ENCODE data around the gene SLC6A14. TPM values are rescaled to one million over a fixed set of nuclear protein-coding genes. Genes with fewer than 3 reads are reported as not detected.

Gene SLC6A14
- total RNA-seq, 1 donor from 2014 or later: not detected

DNA sequence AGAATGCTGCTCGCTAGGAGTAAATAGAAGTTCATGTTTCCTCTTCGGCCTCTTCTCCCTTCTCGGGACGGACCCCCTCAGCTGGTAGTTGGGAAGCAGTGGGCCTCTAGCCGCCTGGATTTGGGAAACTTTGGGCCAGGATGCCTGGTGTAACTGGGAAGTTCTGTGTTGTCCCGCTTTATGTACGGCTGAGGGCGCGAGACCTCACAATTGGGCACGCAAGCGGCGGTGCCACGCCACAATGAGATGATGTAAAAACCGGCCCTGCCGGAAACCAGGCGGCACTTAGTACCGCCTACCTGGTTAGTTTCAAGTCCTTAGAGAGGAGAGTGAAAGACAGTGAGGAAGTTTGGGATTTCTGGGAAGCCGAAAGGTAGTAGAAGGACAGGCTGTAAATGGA is 26.4 kb downstream of the SLC6A14 start, which contains the start of gene CT83:
CT83 (minus strand) TSS at position 155 of the 400 bp plus-strand sequence; CDS start at position 35, 120 bp downstream.
- no peaks in the 10 kb centered on the region for H3K36me3 Mint-ChIP-seq (ENCODE audit: low read depth, unreplicated experiment)
- no peaks in the 10 kb centered on the region for H3K4me1 Mint-ChIP-seq (ENCODE audit: unreplicated experiment)
- no peak within 1 kb of the TSS for H3K27ac Mint-ChIP-seq (ENCODE audit: unreplicated experiment)
- DNase-seq (ENCODE audit: low spot score): no peak
- no peaks in the 10 kb centered on the region for H3K9me3 Mint-ChIP-seq (ENCODE audit: unreplicated experiment)
- H3K4me3 Mint-ChIP-seq (ENCODE audit: unreplicated experiment): no peak within 1 kb of the TSS
- TF ChIP-seq, protein P1, sequence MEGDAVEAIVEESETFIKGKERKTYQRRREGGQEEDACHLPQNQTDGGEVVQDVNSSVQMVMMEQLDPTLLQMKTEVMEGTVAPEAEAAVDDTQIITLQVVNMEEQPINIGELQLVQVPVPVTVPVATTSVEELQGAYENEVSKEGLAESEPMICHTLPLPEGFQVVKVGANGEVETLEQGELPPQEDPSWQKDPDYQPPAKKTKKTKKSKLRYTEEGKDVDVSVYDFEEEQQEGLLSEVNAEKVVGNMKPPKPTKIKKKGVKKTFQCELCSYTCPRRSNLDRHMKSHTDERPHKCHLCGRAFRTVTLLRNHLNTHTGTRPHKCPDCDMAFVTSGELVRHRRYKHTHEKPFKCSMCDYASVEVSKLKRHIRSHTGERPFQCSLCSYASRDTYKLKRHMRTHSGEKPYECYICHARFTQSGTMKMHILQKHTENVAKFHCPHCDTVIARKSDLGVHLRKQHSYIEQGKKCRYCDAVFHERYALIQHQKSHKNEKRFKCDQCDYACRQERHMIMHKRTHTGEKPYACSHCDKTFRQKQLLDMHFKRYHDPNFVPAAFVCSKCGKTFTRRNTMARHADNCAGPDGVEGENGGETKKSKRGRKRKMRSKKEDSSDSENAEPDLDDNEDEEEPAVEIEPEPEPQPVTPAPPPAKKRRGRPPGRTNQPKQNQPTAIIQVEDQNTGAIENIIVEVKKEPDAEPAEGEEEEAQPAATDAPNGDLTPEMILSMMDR (IDR thresholded peaks at IDR 0.05; ENCODE audit: unreplicated experiment): no peak
- H3K27me3 Mint-ChIP-seq (ENCODE audit: unreplicated experiment): no peaks in the 10 kb centered on the region

DNA sequence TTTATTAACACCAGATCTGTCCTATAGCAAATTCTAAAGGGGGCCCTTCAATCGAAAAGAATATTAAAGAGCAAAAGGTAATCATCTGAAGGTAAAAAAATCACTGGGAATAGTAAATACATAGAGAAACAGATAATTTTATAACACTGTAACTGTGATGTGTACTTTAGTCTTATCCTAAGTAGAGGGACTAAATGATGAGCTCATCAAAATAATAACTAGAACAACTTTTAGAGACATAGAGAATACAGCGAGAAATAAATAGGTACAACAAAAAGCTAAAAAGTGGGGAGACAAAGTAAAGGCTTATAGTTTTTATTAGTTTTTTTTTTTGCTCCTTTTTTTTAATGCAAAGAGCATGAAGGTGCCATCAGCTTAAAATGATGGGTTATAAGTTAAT is 43.7 kb downstream of the SLC6A14 start:
- Mint-ChIP-seq H3K36me3 (ENCODE audit: low read depth, unreplicated experiment) (no peaks in the 10 kb centered on the region), H3K27ac (ENCODE audit: unreplicated experiment) (no peak overlapping the region), H3K4me3 (ENCODE audit: unreplicated experiment) (no peak overlapping the region), H3K9me3 (ENCODE audit: unreplicated experiment) (no peaks in the 10 kb centered on the region), H3K27me3 (ENCODE audit: unreplicated experiment) (no peaks in the 10 kb centered on the region), H3K4me1 (ENCODE audit: unreplicated experiment) (no peaks in the 10 kb centered on the region)
- TF ChIP-seq, protein P1 (IDR thresholded peaks at IDR 0.05; ENCODE audit: unreplicated experiment): no peak
- DNase-seq (ENCODE audit: low spot score): no peak

DNA sequence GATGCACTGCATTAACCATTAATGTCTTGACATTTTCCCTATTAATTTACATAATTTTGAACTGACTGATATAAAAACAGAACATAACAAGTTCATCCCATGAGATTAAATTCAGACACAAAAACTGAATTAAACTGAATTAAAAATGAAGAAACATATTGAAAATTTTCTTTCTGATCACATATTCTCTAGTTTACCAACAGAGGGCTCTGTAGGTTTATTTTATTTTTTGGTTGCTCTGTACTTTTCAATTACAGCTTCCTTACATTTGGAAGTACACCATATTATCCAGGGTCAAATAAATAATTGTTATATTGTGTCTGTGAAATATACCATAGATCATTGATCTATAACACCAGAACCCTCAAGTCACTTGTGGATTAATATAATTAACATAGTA is 53.7 kb downstream of the SLC6A14 start:
- DNase-seq (ENCODE audit: low spot score): no peak
- no peak overlapping the region for H3K4me3 Mint-ChIP-seq (ENCODE audit: unreplicated experiment)
- TF ChIP-seq, protein P1 (IDR thresholded peaks at IDR 0.05; ENCODE audit: unreplicated experiment): no peak
- no peaks in the 10 kb centered on the region for H3K27me3 Mint-ChIP-seq (ENCODE audit: unreplicated experiment)
- no peaks in the 10 kb centered on the region for H3K4me1 Mint-ChIP-seq (ENCODE audit: unreplicated experiment)
- H3K36me3 Mint-ChIP-seq (ENCODE audit: low read depth, unreplicated experiment): no peaks in the 10 kb centered on the region
- no peaks in the 10 kb centered on the region for H3K9me3 Mint-ChIP-seq (ENCODE audit: unreplicated experiment)
- no peak overlapping the region for H3K27ac Mint-ChIP-seq (ENCODE audit: unreplicated experiment)

DNA sequence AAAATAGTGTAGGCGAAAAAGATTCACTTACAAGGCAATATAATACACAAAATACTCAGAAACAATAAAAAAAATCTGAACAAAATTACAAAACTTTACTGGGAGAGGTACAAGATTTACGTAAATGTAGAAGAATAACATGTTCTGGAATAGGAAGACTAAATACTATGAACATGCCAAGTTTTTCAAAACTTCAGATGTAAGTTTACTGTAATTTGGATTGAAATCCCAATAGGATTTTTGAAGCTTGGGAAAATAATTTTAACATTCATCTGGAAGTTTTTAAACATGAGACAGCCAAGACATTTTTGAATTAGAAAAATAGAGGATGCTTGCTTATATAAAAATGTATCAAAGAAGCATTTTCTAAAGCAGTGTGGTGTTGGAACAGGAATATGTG is 56.9 kb downstream of the SLC6A14 start:
- no peak overlapping the region for H3K27ac Mint-ChIP-seq (ENCODE audit: unreplicated experiment)
- TF ChIP-seq, protein P1 (IDR thresholded peaks at IDR 0.05; ENCODE audit: unreplicated experiment): no peak
- H3K4me3 Mint-ChIP-seq (ENCODE audit: unreplicated experiment): no peak overlapping the region
- no peaks in the 10 kb centered on the region for H3K36me3 Mint-ChIP-seq (ENCODE audit: low read depth, unreplicated experiment)
- H3K27me3 Mint-ChIP-seq (ENCODE audit: unreplicated experiment): no peaks in the 10 kb centered on the region
- no peak for DNase-seq (ENCODE audit: low spot score)
- no peaks in the 10 kb centered on the region for H3K4me1 Mint-ChIP-seq (ENCODE audit: unreplicated experiment)
- H3K9me3 Mint-ChIP-seq (ENCODE audit: unreplicated experiment): no peaks in the 10 kb centered on the region

DNA sequence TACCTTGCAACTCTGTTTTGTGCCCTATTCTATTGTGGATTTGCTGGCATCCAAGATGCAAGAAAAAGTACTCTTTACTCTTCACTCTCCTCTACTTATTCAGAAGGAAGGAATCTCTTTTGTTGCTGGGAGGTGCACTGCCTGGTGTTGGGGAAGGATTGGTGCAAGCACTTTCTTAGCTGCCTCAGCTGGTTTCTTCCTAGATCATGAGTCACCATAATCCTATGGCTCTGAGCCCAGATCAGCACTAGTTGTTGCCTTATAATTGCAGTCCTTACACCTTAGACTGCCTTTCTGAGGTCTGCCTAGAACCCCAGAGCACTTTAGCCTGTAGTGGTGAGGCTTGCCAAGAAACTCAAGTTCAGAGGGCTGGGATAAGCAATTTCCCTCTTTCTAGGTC is 63.4 kb downstream of the SLC6A14 start:
- Mint-ChIP-seq H3K36me3 (ENCODE audit: low read depth, unreplicated experiment) (no peaks in the 10 kb centered on the region), H3K27ac (ENCODE audit: unreplicated experiment) (no peak overlapping the region), H3K4me3 (ENCODE audit: unreplicated experiment) (no peak overlapping the region), H3K9me3 (ENCODE audit: unreplicated experiment) (no peaks in the 10 kb centered on the region), H3K27me3 (ENCODE audit: unreplicated experiment) (no peaks in the 10 kb centered on the region), H3K4me1 (ENCODE audit: unreplicated experiment) (no peaks in the 10 kb centered on the region)
- TF ChIP-seq, protein P1 (IDR thresholded peaks at IDR 0.05; ENCODE audit: unreplicated experiment): no peak
- no peak for DNase-seq (ENCODE audit: low spot score)

Other genes starting within 250 kb of the SLC6A14 start
- not detected for gene CT83, start 26.4 kb downstream of the SLC6A14 start, total RNA-seq (ENCODE audit: unreplicated experiment)

All from endothelial cell (in vitro differentiated cells).